Right ventricle myocardium superior (tissue), 1 donor: Measurements from ENCODE around the gene ST8SIA6. TPM values are rescaled to one million over a fixed set of nuclear protein-coding genes. Genes with fewer than 3 reads are reported as not detected.
A peak's percentile ranks its signal among the peaks of the same experiment; 100 is the strongest.

Source experiments
- ATAC-seq: fragments of 200-7000 bp; cut with Tn5 transposase; one replicate; pipeline ENCODE4 v1.9.1; 2020; ENCODE audit warnings: mild to moderate bottlenecking; ENCODE audit not compliant: poor library complexity
- DNase-seq: peaks from one replicate; pipeline ENCODE4 v3.0.0-alpha.2; 2020
- intact Hi-C: fragments of 100-400 bp; cut with DNase I; formaldehyde crosslinking; loops from one replicate; pipeline ENCODE4 v1.11.2; 2022
- total RNA-seq: library from RNA; stranded (reverse); fragmentation: NEBNext Ultra II Directional; extraction: Animal tissue kit (Norgen Biotek cat#: 25700); gene quantifications from one replicate; pipeline ENCODE4 v1.2.1, GENCODE V29; 2021
- donor health status: DM: no; HTN: yes; CAD: no; lungs with severe emphysema.

The ST8SIA6 gene
- total RNA-seq, 1 donor from 2014 or later = 6.3 TPM

DNA sequence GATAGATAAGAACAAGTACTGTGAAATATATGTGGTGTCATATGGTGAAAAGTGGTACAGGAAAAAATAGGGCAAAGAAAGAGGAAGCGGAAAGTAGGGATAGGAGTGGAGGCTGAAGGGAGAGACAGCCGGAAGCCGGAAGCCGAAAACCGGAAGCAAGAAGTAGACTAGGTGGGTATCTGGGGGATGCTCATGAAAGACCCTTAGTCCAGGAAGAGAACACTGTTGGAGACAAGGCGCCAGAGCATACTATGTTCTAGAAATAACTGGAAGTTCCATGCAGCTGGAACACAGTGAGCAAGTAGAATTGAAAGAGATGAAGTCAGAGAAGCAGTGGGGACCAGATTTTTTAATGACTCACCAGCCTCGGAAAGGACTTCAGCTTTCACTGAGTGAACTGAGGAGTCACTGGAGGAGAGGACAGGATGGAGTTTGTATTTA, 22.5 kb downstream of the ST8SIA6 start:
- intact Hi-C loops = loop anchor here (10.0 kb wide), 1 partner anchor 597 kb away; no protein-coding TSS in a partner anchor
- DNase-seq = no peak
- no peak for ATAC-seq

DNA sequence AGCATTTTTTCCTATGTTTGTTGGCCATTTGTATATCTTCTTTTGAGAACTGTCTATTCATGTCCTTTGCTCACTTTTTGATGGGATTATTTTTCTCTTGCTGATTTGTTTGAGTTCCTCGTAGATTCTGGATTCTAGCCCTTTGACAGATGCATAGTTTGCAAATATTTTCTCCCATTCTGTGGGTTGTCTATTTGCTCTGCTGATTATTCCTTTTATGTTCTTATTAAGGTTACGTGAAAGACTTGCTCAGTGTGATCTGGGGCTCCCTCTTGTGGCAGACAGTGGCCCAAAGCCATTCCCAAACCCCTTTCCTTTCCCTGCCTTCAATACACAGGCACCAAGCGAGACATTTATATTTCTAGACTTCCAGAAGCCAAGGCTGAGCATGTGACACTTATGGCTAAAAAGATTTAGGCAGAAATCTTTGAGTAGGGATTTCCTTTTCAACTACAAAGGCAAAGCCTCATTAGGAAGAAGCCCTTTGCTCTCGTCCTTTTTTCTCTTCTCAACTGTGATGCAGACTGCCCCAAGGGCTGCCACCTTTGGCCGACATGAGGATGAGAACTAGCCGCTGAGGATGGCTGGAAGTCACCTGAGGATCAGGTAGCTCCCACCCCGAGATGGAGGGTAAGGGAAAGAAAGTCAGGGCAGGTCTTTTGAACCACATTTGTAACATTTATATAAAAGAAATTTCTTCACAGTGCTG, 23.6 kb downstream of the ST8SIA6 start:
- DNase-seq (peak; percentile 71), ATAC-seq (peak; percentile 79)
- intact Hi-C loops = loop anchor here (10.0 kb wide), 1 partner anchor 596 kb away; no protein-coding TSS in a partner anchor

GRCh38 chr10:17429490-17429889, 24.9 kb downstream of the ST8SIA6 start:
- ATAC-seq (no peak), DNase-seq (no peak)
- intact Hi-C loops = no loop called here

- intact Hi-C loops = no loop called here
- ATAC-seq (no peak), DNase-seq (no peak)
These were observed 25.9 kb downstream of the ST8SIA6 start for GRCh38 chr10:17428351-17429097.

GRCh38 chr10:17427666-17428350, 26.6 kb downstream of the ST8SIA6 start:
- no peak for ATAC-seq
- intact Hi-C loops = no loop called here
- DNase-seq = no peak

DNA sequence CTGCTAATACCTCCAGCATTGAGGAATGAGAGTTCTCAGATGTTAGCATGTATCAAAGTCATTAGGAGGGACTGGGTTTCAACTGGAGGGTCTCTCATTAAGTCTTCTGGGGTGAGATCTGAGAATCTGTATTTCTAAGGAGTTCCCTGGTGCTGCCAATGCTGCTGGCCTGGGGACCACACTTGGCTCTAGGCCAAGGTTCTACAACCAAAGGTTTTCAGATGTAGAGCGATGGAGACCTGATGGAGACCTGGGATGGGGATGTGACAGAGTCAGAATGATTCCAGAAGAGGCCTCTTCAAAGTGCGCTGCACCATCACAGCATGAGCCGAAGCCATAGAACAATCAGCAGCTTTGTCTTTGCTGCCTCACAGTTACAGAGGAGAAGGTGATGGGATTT, 27.2 kb downstream of the ST8SIA6 start:
- no peak for ATAC-seq
- intact Hi-C loops = no loop called here

GRCh38 chr10:17426263-17426750, 28.1 kb downstream of the ST8SIA6 start:
- no peak for ATAC-seq
- DNase-seq = no peak
- intact Hi-C loops = no loop called here

More for the DNA sequence above, 27.2 kb downstream of the ST8SIA6 start:
- no peak for DNase-seq

DNA sequence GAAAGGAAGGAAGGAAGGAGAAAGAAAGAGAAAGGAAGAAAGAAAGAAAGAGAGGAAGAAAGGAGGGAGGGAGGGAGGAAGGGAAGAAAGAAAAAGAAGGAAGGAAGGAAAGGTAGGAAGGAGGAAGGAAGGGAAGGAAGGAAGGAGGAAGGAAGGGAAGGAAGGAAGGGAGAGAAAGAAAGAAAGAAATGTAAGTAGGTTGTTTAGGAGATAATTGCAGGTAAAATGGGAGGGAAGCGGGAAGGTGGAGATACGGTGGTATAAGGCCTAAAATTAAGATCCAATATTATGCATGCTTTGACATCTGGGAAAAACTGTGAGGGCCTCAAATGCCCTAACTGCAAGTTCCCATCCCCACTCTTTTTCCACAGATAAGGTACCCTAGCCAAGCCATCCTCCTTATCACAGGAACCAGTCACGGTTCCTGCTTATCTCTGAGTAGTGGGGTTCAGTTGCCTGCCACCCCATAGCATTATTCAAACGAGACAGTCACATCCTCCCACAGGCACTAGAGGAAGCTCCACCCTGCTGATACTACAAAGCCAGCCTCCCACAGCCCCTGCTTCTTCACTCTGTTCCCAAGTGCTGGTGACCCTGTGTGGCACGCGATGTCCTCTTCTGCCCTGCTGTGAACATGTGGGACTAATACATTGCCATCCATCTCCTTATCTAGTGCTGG, 28.7 kb downstream of the ST8SIA6 start:
- intact Hi-C loops = no loop called here
- DNase-seq (no peak), ATAC-seq (peak; percentile 36)

- DNase-seq (no peak), ATAC-seq (no peak)
- intact Hi-C loops = no loop called here
These were observed 30.7 kb downstream of the ST8SIA6 start for GRCh38 chr10:17423632-17424186.

GRCh38 chr10:17422931-17423330, 31.5 kb downstream of the ST8SIA6 start:
- DNase-seq (no peak), ATAC-seq (no peak)
- intact Hi-C loops = no loop called here

DNA sequence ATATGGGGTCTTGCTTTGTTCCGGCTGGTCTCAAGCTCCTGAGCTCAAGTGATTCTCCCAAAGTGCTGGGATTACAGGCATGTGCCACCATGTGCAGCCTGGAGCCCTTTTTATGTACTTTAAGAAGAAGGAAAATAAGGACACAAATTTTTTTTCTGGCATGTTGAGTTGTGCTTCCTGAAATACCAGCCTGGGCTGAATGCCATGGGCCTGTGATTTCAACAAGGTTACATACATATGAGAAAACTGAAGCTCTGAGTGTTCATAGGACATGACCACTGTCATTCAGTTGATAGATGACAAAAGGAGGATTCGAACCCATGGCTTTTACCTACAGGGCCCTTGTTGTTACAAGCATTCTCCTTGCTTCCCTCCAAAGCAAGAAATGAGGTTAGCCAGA, 36.1 kb downstream of the ST8SIA6 start:
- ATAC-seq (no peak), DNase-seq (no peak)
- intact Hi-C loops = no loop called here

DNA sequence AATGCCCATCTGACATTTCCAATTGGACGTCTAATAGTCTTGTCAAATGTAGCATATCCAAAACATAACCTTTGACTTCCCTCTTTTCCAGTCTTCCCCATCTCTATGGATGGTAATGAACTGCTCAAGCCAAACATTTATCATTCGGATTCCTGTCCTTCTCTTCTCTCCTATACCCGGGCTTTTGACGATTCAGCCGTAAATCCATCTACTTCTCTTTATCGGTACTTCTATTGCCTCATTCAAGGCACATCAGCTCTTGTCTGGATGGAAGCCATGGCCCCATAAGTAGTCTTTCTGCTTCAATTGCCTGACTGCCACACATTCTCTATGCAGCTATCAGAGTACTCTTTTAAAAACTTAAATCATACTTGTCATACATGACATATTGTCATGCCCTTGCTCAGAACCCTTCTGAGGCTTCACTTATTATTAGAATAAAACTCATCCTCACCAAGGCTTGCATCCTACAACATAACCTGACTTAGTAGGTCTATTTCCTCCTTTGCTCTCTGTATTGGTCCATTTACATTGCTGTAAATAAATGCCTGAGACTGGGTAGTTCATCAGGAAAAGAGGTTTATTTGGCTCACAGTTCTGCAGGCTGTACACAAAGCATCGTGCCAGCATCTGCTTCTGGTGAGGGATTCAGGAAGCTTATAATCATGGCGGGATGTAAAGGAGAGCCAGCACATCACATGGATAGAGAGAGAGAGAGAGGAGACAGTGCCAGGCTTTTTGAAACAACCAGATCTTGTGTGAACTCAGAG, 37.8 kb downstream of the ST8SIA6 start:
- intact Hi-C loops = no loop called here
- ATAC-seq (no peak), DNase-seq (no peak)

DNA sequence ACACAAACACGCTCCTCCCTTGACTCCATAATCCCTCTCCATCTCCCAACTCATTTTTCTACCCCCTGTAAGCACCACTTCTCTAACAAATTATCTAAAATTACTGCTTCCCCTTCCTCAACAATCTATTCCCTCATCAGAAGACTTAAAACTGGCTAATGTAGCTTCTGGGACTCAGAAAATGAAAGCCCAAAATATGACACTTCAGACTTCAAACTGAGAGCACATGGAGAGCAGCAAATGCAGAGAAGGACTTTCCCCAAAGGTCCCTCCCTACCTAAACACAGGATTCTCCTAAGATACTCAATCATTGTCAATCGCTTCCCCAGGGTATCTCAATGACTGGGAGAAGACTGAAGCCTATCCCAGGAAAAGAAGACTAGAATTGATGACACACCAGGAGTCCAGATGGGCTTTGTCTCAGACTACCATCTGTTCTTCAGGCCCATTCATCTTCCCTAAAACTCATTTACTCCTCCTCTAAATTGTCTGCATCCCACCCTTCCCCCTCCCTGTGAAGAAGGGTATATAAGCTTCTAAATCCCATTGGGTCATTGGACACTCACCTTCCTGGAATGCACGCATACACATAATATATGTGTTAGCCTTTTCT, 39.2 kb downstream of the ST8SIA6 start:
- no peak for DNase-seq
- intact Hi-C loops = no loop called here
- ATAC-seq = no peak

DNA sequence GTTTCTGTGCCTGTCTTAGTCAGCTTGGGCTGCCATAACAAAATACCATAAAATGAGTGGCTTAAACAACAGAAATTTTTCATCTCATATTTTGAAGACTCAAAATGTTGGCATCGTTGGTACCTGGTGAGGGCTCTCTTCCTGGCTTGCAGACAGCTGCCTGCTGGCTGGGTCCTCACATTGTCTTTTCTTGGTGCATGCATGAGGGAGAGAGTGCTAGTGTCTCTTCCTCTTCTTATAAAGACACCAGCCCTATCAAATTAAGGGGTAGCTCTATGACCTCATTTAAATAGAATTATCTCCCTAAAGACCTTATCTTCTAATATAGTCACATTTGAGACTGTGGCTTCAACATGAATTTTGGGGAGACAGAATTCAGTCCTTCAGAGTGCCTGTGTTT, 39.9 kb downstream of the ST8SIA6 start:
- ATAC-seq (no peak), DNase-seq (no peak)
- intact Hi-C loops = no loop called here

- no peak for ATAC-seq
- no peak for DNase-seq
- intact Hi-C loops = no loop called here
These were observed 40.5 kb downstream of the ST8SIA6 start for GRCh38 chr10:17413876-17414275.

DNA sequence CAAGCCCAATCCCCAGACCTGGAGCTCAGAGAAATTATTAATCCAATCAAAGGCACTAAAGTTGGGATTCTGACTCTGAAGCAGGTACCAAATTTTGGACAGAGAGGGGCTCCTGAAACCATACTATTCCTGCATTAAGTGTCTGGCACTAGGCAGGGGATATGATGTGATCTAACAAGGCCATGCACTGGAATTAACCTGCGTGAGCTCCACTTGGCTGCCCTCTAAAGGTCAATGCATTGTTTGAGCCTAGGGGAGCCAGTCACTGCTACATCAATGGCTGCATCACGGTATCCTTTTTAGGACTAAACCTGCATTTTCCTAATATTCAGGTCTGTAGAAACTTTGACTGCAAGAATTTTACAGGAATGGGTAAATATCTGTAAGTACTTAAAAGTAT, 42.1 kb downstream of the ST8SIA6 start:
- ATAC-seq (no peak), DNase-seq (no peak)
- intact Hi-C loops = no loop called here

- ATAC-seq (no peak), DNase-seq (no peak)
- intact Hi-C loops = no loop called here
These were observed 43.5 kb downstream of the ST8SIA6 start for GRCh38 chr10:17410907-17411306.
